Upper lobe of left lung (tissue), 4 donors: ENCODE measurements around the gene ATP1B1.

Experiments
- EP300 ChIP-seq, 4 donors: sonication (generic); formaldehyde crosslinking; IDR thresholded peaks; one replicate each; pipeline ENCODE4 v1.5.1; 2017; ENCODE audit warnings: antibody characterized with exemption in 4 of 4, control low read depth in 2 of 4
- POLR2A ChIP-seq, 4 donors: fragments of 450-650 bp; IDR thresholded peaks; one replicate each; pipeline ENCODE4 v1.5.1; 2016 to 2017; ENCODE audit warnings: antibody characterized with exemption in 4 of 4, mild to moderate bottlenecking in 2 of 4
- POLR2AphosphoS5 ChIP-seq, 2 donors: sonication (generic); formaldehyde crosslinking; IDR thresholded peaks; one replicate each; pipeline ENCODE4 v1.5.1; 2017; ENCODE audit warnings: antibody characterized with exemption in 2 of 2

DNA sequence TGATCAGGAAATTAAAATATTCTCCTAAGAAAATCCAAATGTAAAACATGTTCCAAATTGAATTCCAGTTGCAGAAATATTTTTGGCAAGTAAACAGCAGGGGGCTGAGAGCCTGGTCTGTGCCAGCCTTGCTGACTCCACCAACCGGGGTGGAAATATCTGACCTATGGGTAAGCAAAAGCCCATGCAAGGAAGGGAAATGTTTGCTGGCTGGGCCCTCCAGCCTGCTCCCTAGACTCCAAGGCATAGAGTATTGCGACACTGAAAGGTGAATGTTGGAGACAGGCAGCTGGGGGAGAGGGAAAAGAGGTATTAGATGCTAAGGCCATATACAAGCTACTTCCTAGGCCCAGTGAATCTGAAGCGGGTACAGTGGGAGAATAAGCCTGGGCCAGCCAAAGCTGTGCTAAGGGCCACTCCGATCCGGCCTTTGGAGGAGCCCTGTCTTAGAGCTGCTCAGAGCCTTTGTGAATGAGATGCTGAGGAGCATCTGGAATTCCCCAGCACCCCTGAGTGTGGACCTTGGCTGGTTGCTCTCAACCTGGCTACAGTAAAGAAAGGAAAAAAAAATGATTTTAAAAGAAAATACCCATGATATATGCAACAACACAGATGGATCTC lies 24.9 kb upstream of the ATP1B1 start:
- TF ChIP-seq POLR2AphosphoS5 (IDR thresholded peaks at IDR 0.05) (no peak), POLR2A (IDR thresholded peaks at IDR 0.05) (no peak), EP300 (IDR thresholded peaks at IDR 0.05) (no peak)
